CD14-positive monocyte (primary cell): ENCODE measurements around the gene LILRA5. TPM values are rescaled to one million over a fixed set of nuclear protein-coding genes. Genes with fewer than 3 reads are reported as not detected.

Experiments used
- DNase-seq, 3 donors: peaks; one replicate each; pipeline ENCODE4 v3.0.0-alpha.2; 2011 to 2022
- H2AFZ ChIP-seq: 2 replicates; pipeline ENCODE4 v1.6.0; 2012; ENCODE audit warnings: mild to moderate bottlenecking, low read depth, low read length, inconsistent platforms; ENCODE audit not compliant: insufficient read depth, poor library complexity, severe bottlenecking
- H3K27ac ChIP-seq, 2 donors: 1 replicate in 1 of 2; 2 replicates in 1 of 2; pipeline ENCODE4 v1.5.1; 2012 to 2013; ENCODE audit warnings: low read length in 2 of 2, control low read depth in 1 of 2, inconsistent platforms in 1 of 2, low read depth in 1 of 2, mild to moderate bottlenecking in 1 of 2
- H3K27me3 ChIP-seq, 2 donors: one replicate each; pipeline versions ENCODE4 v1.6.0 to v1.6.1; 2011 to 2013; ENCODE audit warnings: low read length in 2 of 2; ENCODE audit not compliant: control insufficient read depth in 2 of 2, insufficient read depth in 2 of 2
- H3K36me3 ChIP-seq, 2 donors: replicated peaks in 1 of 2; 1 replicate in 1 of 2; 2 replicates in 1 of 2; pipeline versions ENCODE4 v1.5.1 to v1.6.1; 2012 to 2013; ENCODE audit warnings: low read length in 2 of 2, control low read depth in 1 of 2, inconsistent platforms in 1 of 2, mild to moderate bottlenecking in 1 of 2; ENCODE audit not compliant: insufficient read depth in 2 of 2, control insufficient read depth in 1 of 2
- H3K4me1 ChIP-seq, 2 donors: 1 replicate in 1 of 2; 2 replicates in 1 of 2; pipeline versions ENCODE4 v1.5.1 to v1.6.1; 2012 to 2013; ENCODE audit warnings: low read length in 2 of 2, control low read depth in 1 of 2, inconsistent platforms in 1 of 2, mild to moderate bottlenecking in 1 of 2, moderate library complexity in 1 of 2; ENCODE audit not compliant: insufficient read depth in 2 of 2, control insufficient read depth in 1 of 2
- H3K4me2 ChIP-seq: replicated peaks from 2 replicates; pipeline ENCODE3; 2012; ENCODE audit warnings: low read length, moderate library complexity, mild to moderate bottlenecking; ENCODE audit not compliant: poor library complexity, severe bottlenecking; ENCODE audit errors: extremely low read depth
- H3K4me3 ChIP-seq, 3 experiments: fragments of 200-600 bp in 1 of 3; sonication (generic) in 1 of 3; replicated peaks in 1 of 3; 1 replicate in 2 of 3; 2 replicates in 1 of 3; pipeline ENCODE4 v1.5.1; 2011 to 2013; ENCODE audit warnings: low read length in 3 of 3, mild to moderate bottlenecking in 3 of 3, control low read depth in 2 of 3, low read depth in 2 of 3, inconsistent platforms in 1 of 3, moderate library complexity in 1 of 3
- H3K79me2 ChIP-seq: 2 replicates; pipeline ENCODE4 v1.6.0; 2012; ENCODE audit warnings: mild to moderate bottlenecking, control low read depth, inconsistent platforms, low read length, moderate library complexity; ENCODE audit not compliant: insufficient read depth
- H3K9ac ChIP-seq: 2 replicates; pipeline ENCODE4 v1.6.0; 2017; ENCODE audit warnings: low read length, mild to moderate bottlenecking; ENCODE audit not compliant: insufficient read depth, poor library complexity, severe bottlenecking
- H3K9me3 ChIP-seq, 2 donors: replicated peaks in 1 of 2; 1 replicate in 1 of 2; 2 replicates in 1 of 2; pipeline versions ENCODE4 v1.5.1 to v1.6.1; 2012 to 2013; ENCODE audit warnings: low read length in 2 of 2, control low read depth in 1 of 2; ENCODE audit not compliant: control insufficient read depth in 1 of 2, insufficient read depth in 1 of 2
- H4K20me1 ChIP-seq: 2 replicates; pipeline ENCODE4 v1.6.0; 2012; ENCODE audit warnings: mild to moderate bottlenecking, low read length, control low read depth, moderate library complexity; ENCODE audit not compliant: insufficient read depth
- H3K27ac Mint-ChIP-seq, 7 donors: one replicate each; pipeline ENCODE4 v1.8.0; 2020; ENCODE audit warnings: mild to moderate bottlenecking in 7 of 7, mixed read lengths in 7 of 7, moderate library complexity in 6 of 7, inconsistent platforms in 2 of 7
- H3K27me3 Mint-ChIP-seq, 3 donors: one replicate each; pipeline ENCODE4 v1.8.0; 2021 to 2022; ENCODE audit warnings: low read depth in 3 of 3, mild to moderate bottlenecking in 3 of 3, mixed read lengths in 3 of 3, moderate library complexity in 3 of 3, inconsistent platforms in 1 of 3
- H3K36me3 Mint-ChIP-seq, 2 donors: one replicate each; pipeline ENCODE4 v1.8.0; 2020; ENCODE audit warnings: mixed read lengths in 2 of 2, inconsistent platforms in 1 of 2, mild to moderate bottlenecking in 1 of 2
- H3K4me1 Mint-ChIP-seq: one replicate; pipeline ENCODE4 v1.8.0; 2020; ENCODE audit warnings: mild to moderate bottlenecking, mixed read lengths
- H3K4me3 Mint-ChIP-seq, 2 donors: one replicate each; pipeline ENCODE4 v1.8.0; 2020; ENCODE audit warnings: mild to moderate bottlenecking in 2 of 2, mixed read lengths in 2 of 2, moderate library complexity in 1 of 2
- H3K9me3 Mint-ChIP-seq, 7 donors: one replicate each; pipeline ENCODE4 v1.8.0; 2020 to 2022; ENCODE audit warnings: mixed read lengths in 7 of 7, mild to moderate bottlenecking in 6 of 7, moderate library complexity in 6 of 7, inconsistent platforms in 2 of 7
- WGBS: methylation state at CpG from one replicate; pipeline ENCODE4 v1.1.5; 2013; ENCODE audit warnings: missing lambda C conversion rate; ENCODE audit not compliant: insufficient coverage; 5-methylcytosine and 5-hydroxymethylcytosine counted together
- intact Hi-C, 2 donors: fragments of 100-400 bp; cut with micrococcal nuclease; formaldehyde crosslinking; loops; one replicate each; pipeline versions ENCODE4 v1.15.0 to v1.15.1; 2023
- polyA plus RNA-seq, 3 donors: library from polyadenylated mRNA; depleted of rRNA in 1 of 3; unstranded in 2 of 3; stranded (reverse) in 1 of 3; fragments of 300-500 nt in 2 of 3; fragments of >200 nt in 1 of 3; fragmentation: Illumina TruSeq in 2 of 3; gene quantifications; 1 replicate in 2 of 3; 2 replicates in 1 of 3; pipeline ENCODE4 v1.2.3, GENCODE V29; 2012 to 2021
- TF ChIP-seq, protein P1 (sequence below): fragments of 200-600 bp; IDR thresholded peaks from one replicate; pipeline ENCODE4 v1.8.0; 2022; ENCODE audit warnings: antibody characterized with exemption, mild to moderate bottlenecking

The LILRA5 gene
- polyA plus RNA-seq, 3 donors: 348 to 580 (median 516) TPM

DNA sequence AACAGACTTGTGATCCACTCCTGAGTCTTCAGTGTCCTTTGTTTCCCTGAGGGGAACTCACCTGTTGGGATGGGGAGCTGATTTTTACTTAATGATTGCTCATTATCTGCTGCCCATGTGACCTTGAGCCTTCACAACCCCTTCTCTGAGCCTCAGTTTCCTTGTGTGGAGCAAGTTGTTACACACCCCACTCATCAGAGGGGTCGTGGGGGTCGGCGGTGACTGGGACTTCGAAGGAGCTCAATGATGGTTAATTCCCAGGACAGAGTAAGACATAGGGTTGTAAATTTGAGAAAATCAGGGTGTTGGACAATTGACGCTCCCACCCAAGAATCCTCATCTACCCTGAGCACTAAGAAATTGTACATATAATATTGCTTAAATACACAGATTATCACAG is 13.5 kb downstream of the LILRA5 start:
- Mint-ChIP-seq H3K36me3 (no peaks in the 10 kb centered on the region), H3K4me1 (peaks cover 61% of the 10 kb centered on the region), H3K27me3 (peaks cover 0 to 15% (median 3%) of the 10 kb centered on the region in 3 donors), H3K4me3 (no peak overlapping the region), H3K27ac (no peak overlapping the region), H3K9me3 (peaks cover 0 to 6% (median 0%) of the 10 kb centered on the region in 7 donors)
- TF ChIP-seq, protein P1, sequence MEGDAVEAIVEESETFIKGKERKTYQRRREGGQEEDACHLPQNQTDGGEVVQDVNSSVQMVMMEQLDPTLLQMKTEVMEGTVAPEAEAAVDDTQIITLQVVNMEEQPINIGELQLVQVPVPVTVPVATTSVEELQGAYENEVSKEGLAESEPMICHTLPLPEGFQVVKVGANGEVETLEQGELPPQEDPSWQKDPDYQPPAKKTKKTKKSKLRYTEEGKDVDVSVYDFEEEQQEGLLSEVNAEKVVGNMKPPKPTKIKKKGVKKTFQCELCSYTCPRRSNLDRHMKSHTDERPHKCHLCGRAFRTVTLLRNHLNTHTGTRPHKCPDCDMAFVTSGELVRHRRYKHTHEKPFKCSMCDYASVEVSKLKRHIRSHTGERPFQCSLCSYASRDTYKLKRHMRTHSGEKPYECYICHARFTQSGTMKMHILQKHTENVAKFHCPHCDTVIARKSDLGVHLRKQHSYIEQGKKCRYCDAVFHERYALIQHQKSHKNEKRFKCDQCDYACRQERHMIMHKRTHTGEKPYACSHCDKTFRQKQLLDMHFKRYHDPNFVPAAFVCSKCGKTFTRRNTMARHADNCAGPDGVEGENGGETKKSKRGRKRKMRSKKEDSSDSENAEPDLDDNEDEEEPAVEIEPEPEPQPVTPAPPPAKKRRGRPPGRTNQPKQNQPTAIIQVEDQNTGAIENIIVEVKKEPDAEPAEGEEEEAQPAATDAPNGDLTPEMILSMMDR: no peak
- intact Hi-C loops: loop anchor here in 1 of 2 donors (5.0 kb wide), 1 partner anchor 278 kb away; no protein-coding TSS in a partner anchor
- H3K4me1 ChIP-seq: peaks cover 57 to 63% of the 10 kb centered on the region in 2 donors
- no CpG with 5 or more reads among the region's 5 CpGs for WGBS
- H3K36me3 ChIP-seq: peaks cover 0 to 9% of the 10 kb centered on the region in 2 donors
- H2AFZ ChIP-seq: no peak overlapping the region
- H3K27ac ChIP-seq: no peak overlapping the region
- H3K27me3 ChIP-seq: no peaks in the 10 kb centered on the region
- no peaks in the 10 kb centered on the region for H3K79me2 ChIP-seq
- no peaks in the 10 kb centered on the region for H4K20me1 ChIP-seq
- no peak overlapping the region for H3K9ac ChIP-seq
- no peak for DNase-seq
- no peaks in the 10 kb centered on the region for H3K9me3 ChIP-seq
- H3K4me3 ChIP-seq: peak overlapping the region in 1 of 3 experiments; percentile 48
- H3K4me2 ChIP-seq: no peak overlapping the region

DNA sequence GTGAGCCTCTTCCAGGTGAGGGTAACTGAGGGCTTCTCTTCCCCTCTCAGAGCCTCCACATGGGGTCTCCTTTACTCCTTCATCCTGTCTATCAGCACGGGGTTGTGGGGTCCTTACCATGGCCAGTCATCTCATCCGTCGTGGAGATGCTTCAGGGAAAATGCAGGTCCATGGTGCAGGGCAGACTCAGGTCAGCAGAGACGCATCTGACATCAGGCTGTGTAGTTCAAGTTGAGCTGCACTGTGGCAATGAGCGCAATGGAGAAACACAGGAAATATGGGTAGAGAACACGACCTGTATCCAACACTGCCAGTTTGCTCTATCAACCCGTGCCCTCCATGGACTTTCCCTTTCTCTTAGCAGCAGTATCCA is 13.9 kb downstream of the LILRA5 start:
- Histone ChIP-seq H4K20me1 (no peaks in the 10 kb centered on the region), H3K36me3 (peaks cover 0 to 9% of the 10 kb centered on the region in 2 donors), H3K9ac (no peak overlapping the region), H2AFZ (no peak overlapping the region), H3K4me2 (peak overlapping the region; percentile 55), H3K27me3 (peaks cover 0 to under 1% of the 10 kb centered on the region in 2 donors), H3K4me3 (peak overlapping the region in 1 of 3 experiments; percentile 48), H3K79me2 (no peaks in the 10 kb centered on the region), H3K27ac (peak overlapping the region in 1 of 2 donors; percentile 31), H3K9me3 (no peaks in the 10 kb centered on the region), H3K4me1 (peaks cover 53 to 59% of the 10 kb centered on the region in 2 donors)
- intact Hi-C loops: loop anchor here in 1 of 2 donors (5.0 kb wide), 1 partner anchor 278 kb away; no protein-coding TSS in a partner anchor
- H3K36me3 Mint-ChIP-seq: no peaks in the 10 kb centered on the region
- WGBS: 59% methylated on average over 3 of the region's 7 CpGs
- peaks cover 0 to 8% (median under 1%) of the 10 kb centered on the region in 7 donors for H3K9me3 Mint-ChIP-seq
- TF ChIP-seq, protein P1: no peak
- no peak for DNase-seq
- peaks cover 3 to 16% (median 3%) of the 10 kb centered on the region in 3 donors for H3K27me3 Mint-ChIP-seq
- H3K4me3 Mint-ChIP-seq: peak overlapping the region in 1 of 2 donors; percentile 21
- peak overlapping the region in 2 of 7 donors; percentile 1 to 73 for H3K27ac Mint-ChIP-seq
- peaks cover 61% of the 10 kb centered on the region for H3K4me1 Mint-ChIP-seq
